ENCODE data around the gene RHOBTB1.

RHOBTB1 gene

DNA sequence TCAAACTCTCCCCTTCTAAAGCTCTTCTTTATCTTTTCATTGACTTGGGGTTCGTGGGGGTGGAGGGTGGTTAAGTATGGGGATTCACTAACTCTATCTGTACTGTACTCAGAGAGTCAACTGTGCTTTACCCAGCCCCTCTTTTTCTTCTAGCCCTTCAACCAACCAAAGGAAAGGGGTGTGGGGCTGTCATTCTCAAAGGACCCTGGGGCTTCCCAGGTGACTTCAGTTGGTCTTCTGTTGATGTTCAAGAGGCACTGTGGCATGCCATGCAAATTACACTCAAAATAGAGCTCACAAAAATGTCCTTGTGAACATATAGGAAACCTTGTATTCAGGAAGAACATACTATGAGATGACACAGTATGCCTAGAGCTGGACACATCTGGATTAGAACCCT, 16.9 kb upstream of the RHOBTB1 start:
- no peaks in the 10 kb centered on the region for H3K36me3 Mint-ChIP-seq (ENCODE audit: insufficient read depth)

DNA sequence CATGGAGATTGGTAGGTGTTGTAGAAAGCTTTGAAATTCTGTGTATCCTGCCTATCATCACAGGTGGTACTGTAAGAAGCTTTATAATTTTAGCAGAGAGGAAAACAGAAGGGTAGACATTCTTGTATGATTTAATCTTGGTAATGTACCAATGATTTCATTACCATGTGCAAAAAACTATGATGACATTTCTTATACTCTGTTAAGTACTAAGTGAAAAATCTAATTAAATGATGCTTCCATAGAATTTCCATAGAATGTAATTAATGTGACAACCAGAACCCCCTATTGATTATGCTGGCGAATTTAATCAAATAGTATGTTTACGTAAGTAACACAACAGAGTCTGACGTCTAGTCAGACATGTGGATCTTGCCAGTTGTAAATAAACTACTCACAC, 16.0 kb upstream of the RHOBTB1 start:
- H3K9me3 Mint-ChIP-seq: no peaks in the 10 kb centered on the region
- H3K4me3 Mint-ChIP-seq: no peak overlapping the region
- no peaks in the 10 kb centered on the region for H3K4me1 Mint-ChIP-seq
- no peak overlapping the region for H3K27ac Mint-ChIP-seq (ENCODE audit: low read depth)
- peaks cover 36% of the 10 kb centered on the region for H3K27me3 Mint-ChIP-seq
- DNase-seq (ENCODE audit: low spot score in 2 of 2): no peak
- no peaks in the 10 kb centered on the region for H3K36me3 Mint-ChIP-seq (ENCODE audit: insufficient read depth)
- ATAC-seq (replicated peaks; ENCODE audit: extremely low read depth, poor library complexity, severe bottlenecking): no peak

More for the DNA sequence above, 16.9 kb upstream of the RHOBTB1 start:
- Mint-ChIP-seq H3K27ac (ENCODE audit: low read depth) (no peak overlapping the region), H3K9me3 (no peaks in the 10 kb centered on the region), H3K4me3 (no peak overlapping the region), H3K4me1 (no peaks in the 10 kb centered on the region), H3K27me3 (peaks cover 33% of the 10 kb centered on the region)
- ATAC-seq (replicated peaks; ENCODE audit: extremely low read depth, poor library complexity, severe bottlenecking) (no peak), DNase-seq (ENCODE audit: low spot score in 2 of 2) (no peak)

DNA sequence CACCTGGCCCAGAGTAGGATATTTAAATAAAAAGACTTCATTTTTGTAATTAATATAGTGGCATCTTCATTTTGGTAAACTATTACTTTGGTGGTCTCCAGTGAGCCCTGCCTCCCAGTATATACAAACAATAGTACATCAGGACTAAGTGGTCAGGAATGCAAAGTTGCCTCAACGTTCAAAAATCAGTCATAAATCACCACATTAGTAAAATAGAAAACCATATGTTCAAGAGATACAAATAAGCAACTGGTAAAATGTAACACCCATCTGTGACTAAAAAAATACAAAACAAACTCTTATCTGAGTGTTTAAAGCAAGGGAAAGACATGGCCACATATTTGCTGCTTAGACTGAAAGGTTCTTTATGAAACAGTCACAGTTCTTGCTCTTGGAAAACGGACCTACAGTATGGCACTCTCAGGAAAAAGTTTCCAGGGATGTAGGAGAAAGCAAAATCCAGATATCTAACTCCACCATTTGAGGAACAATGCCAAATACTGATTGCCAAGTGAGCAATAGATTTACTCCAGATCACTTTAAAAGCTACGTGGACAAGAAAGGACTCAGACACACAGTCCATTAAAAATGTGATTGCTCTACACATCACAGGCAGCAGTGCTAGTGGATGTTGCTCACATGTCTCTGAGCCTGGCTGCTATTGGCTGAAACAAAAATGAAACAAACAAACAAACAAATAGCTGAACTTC, 15.1 kb upstream of the RHOBTB1 start:
- Mint-ChIP-seq H3K36me3 (ENCODE audit: insufficient read depth) (no peaks in the 10 kb centered on the region), H3K4me3 (no peak overlapping the region), H3K27ac (ENCODE audit: low read depth) (no peak overlapping the region), H3K4me1 (no peaks in the 10 kb centered on the region), H3K27me3 (peaks cover 36% of the 10 kb centered on the region), H3K9me3 (no peaks in the 10 kb centered on the region)
- no peak for DNase-seq (ENCODE audit: low spot score in 2 of 2)
- ATAC-seq (replicated peaks; ENCODE audit: extremely low read depth, poor library complexity, severe bottlenecking): no peak

DNA sequence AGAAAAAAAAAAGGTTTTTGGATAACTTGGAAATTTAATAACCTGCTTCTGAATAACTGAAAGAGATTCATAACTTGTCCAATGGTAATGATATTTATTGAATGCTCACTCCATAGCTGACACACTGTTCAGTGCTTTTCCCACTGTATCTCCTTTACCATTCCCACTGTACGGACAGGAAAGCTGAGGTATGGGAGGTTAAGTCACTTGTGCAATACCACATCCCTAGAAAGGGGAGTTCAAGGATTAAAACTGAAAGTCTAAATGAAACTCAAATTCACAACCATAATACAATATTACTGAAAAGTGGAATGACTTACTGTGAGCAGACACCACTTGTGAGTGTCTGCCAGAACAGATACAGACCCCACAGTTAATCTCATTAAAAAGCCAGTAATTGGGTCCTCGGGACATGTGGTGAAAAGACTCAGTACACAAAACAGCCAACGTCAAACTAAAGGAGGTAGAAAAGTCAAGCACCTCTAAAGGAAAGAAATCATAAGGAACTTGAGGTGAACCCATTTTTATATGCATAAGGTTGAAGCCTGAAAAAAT, 13.8 kb upstream of the RHOBTB1 start:
- no peak for ATAC-seq (replicated peaks; ENCODE audit: extremely low read depth, poor library complexity, severe bottlenecking)
- no peak for DNase-seq (ENCODE audit: low spot score in 2 of 2)
- Mint-ChIP-seq H3K27me3 (peaks cover 42% of the 10 kb centered on the region), H3K4me1 (no peaks in the 10 kb centered on the region), H3K9me3 (no peaks in the 10 kb centered on the region), H3K4me3 (no peak overlapping the region), H3K36me3 (ENCODE audit: insufficient read depth) (no peaks in the 10 kb centered on the region), H3K27ac (ENCODE audit: low read depth) (no peak overlapping the region)

DNA sequence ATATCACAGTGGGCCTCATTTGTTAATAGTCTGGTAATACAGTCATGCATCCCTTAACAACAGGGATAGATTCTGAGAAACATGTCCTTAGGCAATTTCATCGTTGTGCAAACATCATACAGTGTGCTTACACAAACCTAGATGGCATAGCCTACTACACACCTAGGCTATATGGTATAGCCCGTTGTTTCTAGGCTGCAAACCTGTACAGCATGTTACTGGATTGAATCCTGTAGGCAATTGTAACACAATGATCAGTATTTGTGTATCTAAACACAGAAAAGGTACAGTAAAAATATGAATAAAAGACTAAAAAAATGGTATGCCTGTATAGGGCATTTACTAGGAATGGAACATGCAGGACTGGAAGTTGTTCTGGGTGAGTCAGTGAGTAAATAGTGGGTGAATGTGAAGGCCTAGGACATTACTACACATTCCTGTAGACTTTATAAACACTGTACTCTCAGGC, 12.0 kb upstream of the RHOBTB1 start:
- Mint-ChIP-seq H3K36me3 (ENCODE audit: insufficient read depth) (no peaks in the 10 kb centered on the region), H3K9me3 (no peaks in the 10 kb centered on the region), H3K4me3 (no peak overlapping the region), H3K27me3 (peaks cover 48% of the 10 kb centered on the region), H3K4me1 (no peaks in the 10 kb centered on the region), H3K27ac (ENCODE audit: low read depth) (no peak overlapping the region)
- ATAC-seq (replicated peaks; ENCODE audit: extremely low read depth, poor library complexity, severe bottlenecking): no peak
- no peak for DNase-seq (ENCODE audit: low spot score in 2 of 2)

DNA sequence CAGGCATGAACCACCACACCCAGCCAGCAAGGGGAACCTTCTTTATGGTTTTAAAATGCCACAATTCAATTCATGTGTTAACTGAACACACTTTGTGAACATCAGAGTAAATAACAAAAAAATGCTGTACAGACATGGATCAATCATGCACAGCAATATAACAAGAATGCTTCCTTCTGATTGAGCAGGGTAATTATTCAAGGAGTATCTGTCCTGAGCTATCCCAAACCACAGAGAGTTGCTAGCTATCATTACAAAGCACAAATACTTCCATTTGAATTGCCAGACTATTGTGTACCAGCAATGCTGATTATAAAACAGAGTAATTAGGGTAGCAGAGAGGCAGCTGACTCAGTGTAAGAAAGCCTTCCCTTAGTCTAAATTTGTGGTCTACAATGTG, 11.3 kb upstream of the RHOBTB1 start:
- DNase-seq (ENCODE audit: low spot score in 2 of 2): no peak
- H3K9me3 Mint-ChIP-seq: no peaks in the 10 kb centered on the region

DNA sequence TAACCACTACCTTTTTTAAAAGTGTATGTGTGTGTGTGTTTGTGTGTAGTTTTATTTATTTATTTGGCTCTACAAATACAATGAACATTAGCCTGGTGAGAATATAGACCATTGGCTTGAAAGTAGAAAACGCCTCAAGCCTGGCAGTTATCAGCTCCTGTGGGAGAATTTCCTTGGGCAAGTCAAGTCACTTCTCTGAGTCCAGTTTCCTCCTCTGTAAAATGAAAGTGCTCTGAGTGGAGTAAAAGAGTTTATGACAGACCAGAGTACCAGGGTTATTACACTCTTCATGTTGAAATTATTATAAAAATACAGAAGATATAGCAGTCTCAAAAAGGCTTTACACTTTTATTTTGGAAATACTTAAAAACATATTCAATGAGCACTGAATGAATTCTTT, 10.1 kb upstream of the RHOBTB1 start:
- ATAC-seq (replicated peaks; ENCODE audit: extremely low read depth, poor library complexity, severe bottlenecking): no peak
- H3K36me3 Mint-ChIP-seq (ENCODE audit: insufficient read depth): no peaks in the 10 kb centered on the region
- H3K27ac Mint-ChIP-seq (ENCODE audit: low read depth): no peak overlapping the region
- no peak for DNase-seq (ENCODE audit: low spot score in 2 of 2)
- H3K27me3 Mint-ChIP-seq: peaks cover 55% of the 10 kb centered on the region
- H3K4me1 Mint-ChIP-seq: no peaks in the 10 kb centered on the region
- H3K9me3 Mint-ChIP-seq: no peaks in the 10 kb centered on the region
- H3K4me3 Mint-ChIP-seq: no peak overlapping the region

More for the DNA sequence above, 11.3 kb upstream of the RHOBTB1 start:
- Mint-ChIP-seq H3K4me1 (no peaks in the 10 kb centered on the region), H3K27me3 (peaks cover 48% of the 10 kb centered on the region), H3K27ac (ENCODE audit: low read depth) (no peak overlapping the region), H3K36me3 (ENCODE audit: insufficient read depth) (no peaks in the 10 kb centered on the region), H3K4me3 (no peak overlapping the region)
- ATAC-seq (replicated peaks; ENCODE audit: extremely low read depth, poor library complexity, severe bottlenecking): no peak

DNA sequence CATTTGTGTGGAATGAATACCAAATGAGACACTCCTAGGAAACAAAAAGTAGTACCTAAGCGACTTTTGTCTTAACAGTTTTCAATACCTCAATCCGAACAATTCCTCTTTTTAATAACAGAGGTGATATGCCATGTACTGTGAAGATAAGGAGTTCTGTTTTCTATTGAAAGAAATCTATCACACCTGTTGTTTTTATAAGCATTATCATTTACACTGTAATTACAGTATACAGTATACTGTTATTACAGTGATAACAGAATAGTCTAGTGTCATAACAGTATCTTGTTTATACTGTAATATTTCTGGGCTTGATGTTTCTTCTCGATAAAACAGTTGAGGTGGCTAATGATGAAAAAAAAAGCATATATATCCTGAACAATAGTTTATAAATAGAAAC, 9.4 kb upstream of the RHOBTB1 start:
- H3K27me3 Mint-ChIP-seq: peaks cover 61% of the 10 kb centered on the region
- no peak overlapping the region for H3K27ac Mint-ChIP-seq (ENCODE audit: low read depth)
- DNase-seq (ENCODE audit: low spot score in 2 of 2): no peak
- H3K4me1 Mint-ChIP-seq: no peaks in the 10 kb centered on the region
- H3K4me3 Mint-ChIP-seq: no peak overlapping the region
- no peak for ATAC-seq (replicated peaks; ENCODE audit: extremely low read depth, poor library complexity, severe bottlenecking)
- H3K36me3 Mint-ChIP-seq (ENCODE audit: insufficient read depth): no peaks in the 10 kb centered on the region
- H3K9me3 Mint-ChIP-seq: no peaks in the 10 kb centered on the region

DNA sequence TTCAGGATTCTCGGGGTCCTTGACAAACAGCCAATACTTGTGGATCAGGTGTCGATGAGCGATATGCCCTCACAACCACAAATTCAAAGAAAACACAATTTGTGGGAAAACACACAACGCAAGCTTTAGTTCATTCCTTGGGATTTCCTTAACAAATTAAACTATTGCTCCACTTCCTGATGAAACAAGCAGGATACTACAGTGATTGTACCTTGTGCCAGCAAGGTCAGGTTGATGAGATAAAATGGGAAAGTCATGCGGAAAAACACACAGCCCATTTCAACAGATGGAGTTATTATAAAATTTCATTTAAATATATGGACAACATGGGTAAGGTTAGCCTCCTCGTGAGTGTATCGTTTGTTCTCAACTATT, 8.8 kb upstream of the RHOBTB1 start:
- no peak for ATAC-seq (replicated peaks; ENCODE audit: extremely low read depth, poor library complexity, severe bottlenecking)

DNA sequence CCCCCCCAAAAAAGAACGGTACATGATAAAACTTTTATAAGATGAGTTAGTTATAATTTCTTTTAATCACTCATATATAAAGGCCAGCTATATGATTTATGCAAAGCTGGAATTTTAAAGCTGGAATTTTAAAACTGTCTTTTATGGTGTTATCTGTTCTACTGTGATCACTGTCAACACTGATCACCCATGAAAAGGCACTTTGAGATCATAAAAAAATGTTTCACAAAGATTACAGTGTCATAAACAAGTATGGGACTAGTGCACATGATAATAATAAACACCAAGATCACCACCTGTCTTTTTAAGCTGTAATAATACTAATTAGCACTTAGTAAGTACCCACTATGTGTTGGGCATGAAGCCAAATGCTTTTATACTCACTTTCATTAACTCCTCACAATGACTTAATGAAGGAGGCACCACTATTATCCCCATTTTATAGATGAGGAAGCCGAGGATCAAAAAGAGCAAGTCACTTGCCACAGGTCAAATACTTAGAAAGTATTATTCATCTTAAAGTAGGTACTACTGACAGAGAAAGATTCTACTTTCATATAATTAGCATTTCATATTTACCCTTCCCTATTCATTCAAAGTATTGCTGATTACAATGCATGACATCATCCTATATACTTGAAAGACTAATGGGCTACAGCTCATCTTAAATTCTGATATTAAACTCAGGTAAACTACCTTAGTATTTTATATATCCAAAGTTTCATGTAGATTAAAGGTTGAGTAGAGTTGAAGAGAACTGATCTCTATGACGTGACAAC, 8.3 kb upstream of the RHOBTB1 start:
- Mint-ChIP-seq H3K27ac (ENCODE audit: low read depth) (no peak overlapping the region), H3K36me3 (ENCODE audit: insufficient read depth) (no peaks in the 10 kb centered on the region), H3K4me1 (no peaks in the 10 kb centered on the region), H3K9me3 (no peaks in the 10 kb centered on the region), H3K27me3 (peaks cover 63% of the 10 kb centered on the region), H3K4me3 (no peak overlapping the region)
- no peak for DNase-seq (ENCODE audit: low spot score in 2 of 2)
- ATAC-seq (replicated peaks; ENCODE audit: extremely low read depth, poor library complexity, severe bottlenecking): no peak

More for the DNA sequence above, 8.8 kb upstream of the RHOBTB1 start:
- H3K27ac Mint-ChIP-seq (ENCODE audit: low read depth): no peak overlapping the region
- no peaks in the 10 kb centered on the region for H3K4me1 Mint-ChIP-seq
- H3K9me3 Mint-ChIP-seq: no peaks in the 10 kb centered on the region
- H3K27me3 Mint-ChIP-seq: peaks cover 63% of the 10 kb centered on the region
- H3K4me3 Mint-ChIP-seq: no peak overlapping the region
- DNase-seq (ENCODE audit: low spot score in 2 of 2): no peak
- no peaks in the 10 kb centered on the region for H3K36me3 Mint-ChIP-seq (ENCODE audit: insufficient read depth)

DNA sequence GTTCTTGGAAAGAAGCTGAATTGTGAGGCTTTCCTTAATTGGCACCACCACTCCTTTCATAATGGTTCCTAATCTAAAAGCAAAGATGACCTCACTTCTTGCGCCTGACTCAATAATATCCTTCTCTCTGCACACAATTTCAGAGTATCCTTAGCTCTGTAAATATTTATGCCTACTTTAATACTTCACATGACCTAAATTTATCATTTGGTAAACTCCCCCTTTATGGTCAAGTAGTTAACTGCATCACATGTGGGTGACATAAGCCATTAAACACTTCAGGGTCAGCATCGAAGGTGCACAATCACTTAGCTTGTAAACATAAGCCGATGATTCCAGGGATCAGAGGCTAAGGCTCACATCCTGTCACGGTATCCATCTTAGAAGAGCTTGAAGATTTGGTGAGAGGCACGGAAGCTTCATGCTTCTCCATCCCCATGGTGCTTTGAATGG, 7.3 kb upstream of the RHOBTB1 start:
- Mint-ChIP-seq H3K27me3 (peaks cover 68% of the 10 kb centered on the region), H3K4me1 (no peaks in the 10 kb centered on the region), H3K27ac (ENCODE audit: low read depth) (no peak overlapping the region), H3K4me3 (no peak overlapping the region), H3K9me3 (no peaks in the 10 kb centered on the region), H3K36me3 (ENCODE audit: insufficient read depth) (no peaks in the 10 kb centered on the region)
- no peak for DNase-seq (ENCODE audit: low spot score in 2 of 2)
- ATAC-seq (replicated peaks; ENCODE audit: extremely low read depth, poor library complexity, severe bottlenecking): no peak

DNA sequence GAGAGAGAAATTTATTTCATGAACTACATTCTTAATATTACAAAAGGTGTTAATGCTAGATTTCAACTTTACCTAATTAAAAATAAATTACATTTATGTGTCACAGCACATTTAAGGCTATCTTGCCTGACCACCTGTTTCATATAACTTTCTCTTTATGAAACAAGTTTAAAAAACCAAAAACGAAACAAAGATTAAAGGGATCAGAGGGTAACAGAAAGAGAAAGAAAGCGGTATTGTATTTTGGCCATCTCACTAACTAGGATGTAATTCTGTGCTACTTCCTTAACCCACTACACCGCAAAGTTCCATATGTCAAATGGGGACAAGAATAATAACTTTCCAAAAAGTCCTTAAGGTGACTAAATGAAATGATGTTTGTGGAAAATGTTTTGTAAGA, 6.3 kb upstream of the RHOBTB1 start:
- no peaks in the 10 kb centered on the region for H3K4me1 Mint-ChIP-seq
- ATAC-seq (replicated peaks; ENCODE audit: extremely low read depth, poor library complexity, severe bottlenecking) (no peak), DNase-seq (ENCODE audit: low spot score in 2 of 2) (no peak)
- H3K36me3 Mint-ChIP-seq (ENCODE audit: insufficient read depth): no peaks in the 10 kb centered on the region
- H3K9me3 Mint-ChIP-seq: no peaks in the 10 kb centered on the region
- H3K27ac Mint-ChIP-seq (ENCODE audit: low read depth): no peak overlapping the region
- peaks cover 72% of the 10 kb centered on the region for H3K27me3 Mint-ChIP-seq
- no peak overlapping the region for H3K4me3 Mint-ChIP-seq

DNA sequence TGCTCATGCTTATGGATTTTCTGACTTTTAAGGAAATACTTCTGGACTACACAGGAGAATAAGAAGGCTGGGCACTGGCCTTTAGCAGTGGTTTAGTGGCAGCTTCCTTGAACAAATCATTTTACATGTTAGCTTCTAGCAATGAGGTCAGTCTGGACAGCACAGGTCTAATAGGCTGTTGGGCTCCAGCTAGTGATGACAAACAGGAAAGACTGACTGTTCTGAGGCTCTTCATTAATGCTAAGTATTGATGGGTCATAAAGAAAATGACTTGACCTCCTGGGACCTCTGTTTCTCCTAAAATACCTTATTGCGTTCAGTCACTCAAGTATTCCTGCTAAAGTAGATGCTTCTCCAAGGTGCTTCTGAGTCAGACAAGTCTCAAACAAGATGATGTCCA, 4.9 kb upstream of the RHOBTB1 start:
- no peak overlapping the region for H3K4me3 Mint-ChIP-seq
- DNase-seq (ENCODE audit: low spot score in 2 of 2) (no peak), ATAC-seq (replicated peaks; ENCODE audit: extremely low read depth, poor library complexity, severe bottlenecking) (no peak)
- H3K36me3 Mint-ChIP-seq (ENCODE audit: insufficient read depth): no peaks in the 10 kb centered on the region
- peaks cover 83% of the 10 kb centered on the region for H3K27me3 Mint-ChIP-seq
- no peaks in the 10 kb centered on the region for H3K9me3 Mint-ChIP-seq
- H3K4me1 Mint-ChIP-seq: peaks cover 9% of the 10 kb centered on the region
- H3K27ac Mint-ChIP-seq (ENCODE audit: low read depth): no peak overlapping the region

All from central memory CD8-positive, alpha-beta T cell (primary cell).